ENCODE measurements around the gene SHROOM1. TPM values are rescaled to one million over a fixed set of nuclear protein-coding genes. Genes with fewer than 3 reads are reported as not detected.

The SHROOM1 gene
- total and polyA plus RNA-seq, 2 donors (not counting 1 experiment from before 2014, with no cell fraction given), result 2.9 to 6.1 TPM

DNA sequence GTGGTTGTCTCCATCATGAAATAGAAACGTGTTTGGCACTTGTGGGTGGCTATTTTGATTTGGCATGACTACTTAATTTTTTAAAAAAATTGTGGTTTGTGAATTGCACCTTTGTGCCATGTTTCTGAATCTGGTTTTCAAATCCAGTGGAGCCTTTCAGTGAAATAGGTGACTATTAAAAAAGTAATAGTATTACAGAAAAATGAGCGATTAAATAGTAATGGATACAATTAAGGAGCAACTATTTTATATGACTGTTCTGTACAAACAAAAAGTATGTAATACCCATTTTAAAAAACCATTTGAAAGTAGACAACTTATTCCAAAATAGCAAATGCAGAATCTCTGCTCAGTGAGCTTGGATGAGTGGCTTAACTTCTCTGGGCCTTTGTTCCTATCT lies 14.4 kb downstream of the SHROOM1 start:
- Histone ChIP-seq H3K79me2 (ENCODE audit: control insufficient read depth, insufficient read depth, low read length) (no peaks in the 10 kb centered on the region), H3K4me3 (replicated peaks in 1 of 4; ENCODE audit: control extremely low read depth in 1 of 4, insufficient read depth in 1 of 4, low read depth in 3 of 4, low read length in 4 of 4) (no peak overlapping the region), H3K27ac (ENCODE audit: insufficient read depth, low read length) (no peak overlapping the region), H3K27me3 (ENCODE audit: control insufficient read depth, insufficient read depth, low read length) (peaks cover 25% of the 10 kb centered on the region), H3K9ac (ENCODE audit: insufficient read depth, low read length) (no peak overlapping the region), H2AFZ (ENCODE audit: low read length) (no peak overlapping the region), H3K4me2 (ENCODE audit: extremely low read depth, insufficient read depth, low read length) (no peak overlapping the region), H4K20me1 (ENCODE audit: control insufficient read depth, extremely low read depth, insufficient read depth, low read length) (no peaks in the 10 kb centered on the region), H3K9me3 (ENCODE audit: control insufficient read depth, insufficient read depth, low read depth, low read length) (no peaks in the 10 kb centered on the region), H3K36me3 (ENCODE audit: control insufficient read depth, insufficient read depth, low read length) (no peaks in the 10 kb centered on the region), H3K4me1 (ENCODE audit: control insufficient read depth, extremely low read depth, insufficient read depth, low read length) (no peaks in the 10 kb centered on the region)
- no peak for DNase-seq (ENCODE audit: low read depth in 2 of 2)
- no peak for TF ChIP-seq EZH2 (IDR thresholded peaks at IDR 0.05; ENCODE audit: low read length, missing control alignments)
- TF ChIP-seq, protein P1, sequence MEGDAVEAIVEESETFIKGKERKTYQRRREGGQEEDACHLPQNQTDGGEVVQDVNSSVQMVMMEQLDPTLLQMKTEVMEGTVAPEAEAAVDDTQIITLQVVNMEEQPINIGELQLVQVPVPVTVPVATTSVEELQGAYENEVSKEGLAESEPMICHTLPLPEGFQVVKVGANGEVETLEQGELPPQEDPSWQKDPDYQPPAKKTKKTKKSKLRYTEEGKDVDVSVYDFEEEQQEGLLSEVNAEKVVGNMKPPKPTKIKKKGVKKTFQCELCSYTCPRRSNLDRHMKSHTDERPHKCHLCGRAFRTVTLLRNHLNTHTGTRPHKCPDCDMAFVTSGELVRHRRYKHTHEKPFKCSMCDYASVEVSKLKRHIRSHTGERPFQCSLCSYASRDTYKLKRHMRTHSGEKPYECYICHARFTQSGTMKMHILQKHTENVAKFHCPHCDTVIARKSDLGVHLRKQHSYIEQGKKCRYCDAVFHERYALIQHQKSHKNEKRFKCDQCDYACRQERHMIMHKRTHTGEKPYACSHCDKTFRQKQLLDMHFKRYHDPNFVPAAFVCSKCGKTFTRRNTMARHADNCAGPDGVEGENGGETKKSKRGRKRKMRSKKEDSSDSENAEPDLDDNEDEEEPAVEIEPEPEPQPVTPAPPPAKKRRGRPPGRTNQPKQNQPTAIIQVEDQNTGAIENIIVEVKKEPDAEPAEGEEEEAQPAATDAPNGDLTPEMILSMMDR (conservative IDR thresholded peaks at IDR 0.05 in 1 of 2, IDR thresholded peaks at IDR 0.05 in 1 of 2; ENCODE audit: low read depth in 1 of 2, low read length in 2 of 2), result no peak

DNA sequence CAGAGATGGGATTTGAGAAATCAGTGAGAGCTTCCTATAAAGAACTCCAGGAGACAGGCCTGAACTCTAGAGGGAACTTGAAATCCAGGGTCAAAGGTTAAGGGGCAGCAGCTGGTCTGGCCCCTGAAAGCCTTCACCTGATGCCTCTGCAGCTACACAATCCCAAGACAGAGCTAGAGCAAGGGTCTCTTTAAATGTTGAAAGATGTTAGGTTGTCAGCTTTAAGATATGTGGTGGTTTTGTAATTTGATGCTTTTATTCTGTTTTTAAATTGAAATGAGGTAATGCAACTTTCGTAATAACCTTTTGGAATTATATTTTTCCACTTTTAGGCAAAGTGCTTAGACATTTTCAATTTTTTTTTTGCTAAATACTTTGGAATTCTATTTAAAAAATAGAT lies 15.0 kb downstream of the SHROOM1 start:
- no peak overlapping the region for H2AFZ ChIP-seq (ENCODE audit: low read length)
- H3K27ac ChIP-seq (ENCODE audit: insufficient read depth, low read length), result no peak overlapping the region
- TF ChIP-seq, protein P1 (conservative IDR thresholded peaks at IDR 0.05 in 1 of 2, IDR thresholded peaks at IDR 0.05 in 1 of 2; ENCODE audit: low read depth in 1 of 2, low read length in 2 of 2), result no peak
- no peak for TF ChIP-seq EZH2 (IDR thresholded peaks at IDR 0.05; ENCODE audit: low read length, missing control alignments)

DNA sequence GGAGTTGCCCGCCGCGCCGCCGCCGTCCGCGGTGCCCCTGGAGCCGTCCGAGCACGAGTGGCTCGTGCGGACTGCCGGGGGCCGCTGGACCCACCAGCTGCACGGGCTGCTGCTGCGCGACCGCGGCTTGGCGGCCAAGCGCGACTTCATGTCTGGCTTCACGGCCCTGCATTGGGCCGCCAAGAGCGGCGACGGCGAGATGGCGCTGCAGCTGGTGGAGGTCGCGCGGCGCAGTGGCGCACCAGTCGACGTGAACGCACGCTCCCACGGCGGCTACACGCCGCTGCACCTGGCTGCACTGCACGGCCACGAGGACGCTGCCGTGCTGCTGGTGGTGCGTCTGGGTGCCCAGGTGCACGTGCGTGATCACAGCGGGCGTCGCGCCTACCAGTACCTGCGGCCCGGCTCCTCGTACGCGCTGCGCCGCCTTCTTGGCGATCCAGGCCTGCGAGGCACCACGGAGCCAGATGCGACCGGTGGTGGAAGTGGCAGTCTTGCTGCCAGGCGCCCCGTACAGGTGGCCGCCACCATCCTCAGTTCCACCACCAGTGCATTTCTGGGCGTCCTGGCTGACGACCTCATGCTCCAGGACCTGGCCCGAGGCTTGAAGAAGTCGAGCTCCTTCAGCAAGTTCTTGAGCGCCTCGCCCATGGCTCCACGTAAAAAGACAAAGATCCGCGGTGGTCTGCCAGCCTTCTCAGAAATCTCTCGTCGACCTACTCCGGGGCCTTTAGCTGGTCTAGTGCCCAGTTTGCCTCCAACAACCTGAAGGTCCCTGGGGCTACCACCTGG lies 15.7 kb downstream of the SHROOM1 start:
- no peaks in the 10 kb centered on the region for H3K4me1 ChIP-seq (ENCODE audit: control insufficient read depth, extremely low read depth, insufficient read depth, low read length)
- no peaks in the 10 kb centered on the region for H3K36me3 ChIP-seq (ENCODE audit: control insufficient read depth, insufficient read depth, low read length)
- H3K9me3 ChIP-seq (ENCODE audit: control insufficient read depth, insufficient read depth, low read depth, low read length), result no peaks in the 10 kb centered on the region
- DNase-seq (ENCODE audit: low read depth in 2 of 2), result no peak
- no peak overlapping the region for H3K4me2 ChIP-seq (ENCODE audit: extremely low read depth, insufficient read depth, low read length)
- no peak overlapping the region for H3K27ac ChIP-seq (ENCODE audit: insufficient read depth, low read length)
- no peak overlapping the region for H2AFZ ChIP-seq (ENCODE audit: low read length)
- no peaks in the 10 kb centered on the region for H3K79me2 ChIP-seq (ENCODE audit: control insufficient read depth, insufficient read depth, low read length)
- no peak overlapping the region for H3K4me3 ChIP-seq (replicated peaks in 1 of 4; ENCODE audit: control extremely low read depth in 1 of 4, insufficient read depth in 1 of 4, low read depth in 3 of 4, low read length in 4 of 4)
- no peak overlapping the region for H3K9ac ChIP-seq (ENCODE audit: insufficient read depth, low read length)
- H3K27me3 ChIP-seq (ENCODE audit: control insufficient read depth, insufficient read depth, low read length), result peaks cover 28% of the 10 kb centered on the region
- no peaks in the 10 kb centered on the region for H4K20me1 ChIP-seq (ENCODE audit: control insufficient read depth, extremely low read depth, insufficient read depth, low read length)
- TF ChIP-seq, protein P1 (conservative IDR thresholded peaks at IDR 0.05 in 1 of 2, IDR thresholded peaks at IDR 0.05 in 1 of 2; ENCODE audit: low read depth in 1 of 2, low read length in 2 of 2), result no peak

More for the DNA sequence above, 15.0 kb downstream of the SHROOM1 start:
- DNase-seq (ENCODE audit: low read depth in 2 of 2), result peak in 1 of 2 donors; percentile 66
- Histone ChIP-seq H3K9ac (ENCODE audit: insufficient read depth, low read length) (no peak overlapping the region), H3K4me2 (ENCODE audit: extremely low read depth, insufficient read depth, low read length) (no peak overlapping the region), H3K79me2 (ENCODE audit: control insufficient read depth, insufficient read depth, low read length) (no peaks in the 10 kb centered on the region), H3K4me3 (replicated peaks in 1 of 4; ENCODE audit: control extremely low read depth in 1 of 4, insufficient read depth in 1 of 4, low read depth in 3 of 4, low read length in 4 of 4) (no peak overlapping the region), H3K4me1 (ENCODE audit: control insufficient read depth, extremely low read depth, insufficient read depth, low read length) (no peaks in the 10 kb centered on the region), H3K36me3 (ENCODE audit: control insufficient read depth, insufficient read depth, low read length) (no peaks in the 10 kb centered on the region), H3K9me3 (ENCODE audit: control insufficient read depth, insufficient read depth, low read depth, low read length) (no peaks in the 10 kb centered on the region), H4K20me1 (ENCODE audit: control insufficient read depth, extremely low read depth, insufficient read depth, low read length) (no peaks in the 10 kb centered on the region), H3K27me3 (ENCODE audit: control insufficient read depth, insufficient read depth, low read length) (peaks cover 28% of the 10 kb centered on the region)
